Nephron (organoid): ENCODE measurements around the gene PKP3.

Source experiments
- H3K27ac Mint-ChIP-seq, 3 experiments: 2 replicates each; pipeline ENCODE4 v1.8.0; 2020; ENCODE audit warnings: mixed read lengths in 3 of 3, mild to moderate bottlenecking in 2 of 3, moderate library complexity in 1 of 3
- H3K27me3 Mint-ChIP-seq: 2 replicates; pipeline ENCODE4 v1.8.0; 2021; ENCODE audit warnings: low read depth, mild to moderate bottlenecking, moderate library complexity, mixed read lengths
- H3K36me3 Mint-ChIP-seq: 2 replicates; pipeline ENCODE4 v1.8.0; 2020; ENCODE audit warnings: low read depth, mixed read lengths
- H3K4me1 Mint-ChIP-seq: 2 replicates; pipeline ENCODE4 v1.8.0; 2020; ENCODE audit warnings: mixed read lengths
- H3K4me3 Mint-ChIP-seq, 3 experiments: 2 replicates each; pipeline ENCODE4 v1.8.0; 2020; ENCODE audit warnings: mild to moderate bottlenecking in 3 of 3, mixed read lengths in 3 of 3, moderate library complexity in 2 of 3
- H3K9me3 Mint-ChIP-seq: 2 replicates; pipeline ENCODE4 v1.8.0; 2020; ENCODE audit warnings: mixed read lengths
- CTCF ChIP-seq, 3 experiments: fragments of 200-600 bp; sonication (generic); IDR thresholded peaks; one replicate each; pipeline ENCODE4 v1.5.0; 2021; ENCODE audit warnings: antibody characterized with exemption in 3 of 3; ENCODE audit not compliant: unreplicated experiment in 3 of 3

The PKP3 gene

GRCh38 chr11:429391-429790, 35.4 kb downstream of the PKP3 start:
- Mint-ChIP-seq H3K4me1 (no peaks in the 10 kb centered on the region), H3K36me3 (peaks cover 3% of the 10 kb centered on the region), H3K9me3 (peaks cover 4% of the 10 kb centered on the region), H3K27ac (no peak overlapping the region), H3K4me3 (no peak overlapping the region), H3K27me3 (peaks cover 9% of the 10 kb centered on the region)
- TF ChIP-seq CTCF (IDR thresholded peaks at IDR 0.05; ENCODE audit: unreplicated experiment in 3 of 3): no peak

GRCh38 chr11:429931-430456, 36.0 kb downstream of the PKP3 start:
- no peak overlapping the region for H3K27ac Mint-ChIP-seq
- peaks cover 5% of the 10 kb centered on the region for H3K27me3 Mint-ChIP-seq
- H3K4me3 Mint-ChIP-seq: no peak overlapping the region
- no peaks in the 10 kb centered on the region for H3K9me3 Mint-ChIP-seq
- H3K4me1 Mint-ChIP-seq: no peaks in the 10 kb centered on the region
- H3K36me3 Mint-ChIP-seq: peaks cover 3% of the 10 kb centered on the region
- TF ChIP-seq CTCF (IDR thresholded peaks at IDR 0.05; ENCODE audit: unreplicated experiment in 3 of 3): no peak

- no peaks in the 10 kb centered on the region for H3K4me1 Mint-ChIP-seq
- no peak overlapping the region for H3K27ac Mint-ChIP-seq
- H3K4me3 Mint-ChIP-seq: no peak overlapping the region
- TF ChIP-seq CTCF (IDR thresholded peaks at IDR 0.05; ENCODE audit: unreplicated experiment in 3 of 3): no peak
- peaks cover 3% of the 10 kb centered on the region for H3K9me3 Mint-ChIP-seq
- H3K27me3 Mint-ChIP-seq: no peaks in the 10 kb centered on the region
- no peaks in the 10 kb centered on the region for H3K36me3 Mint-ChIP-seq
These were observed 37.9 kb downstream of the PKP3 start for GRCh38 chr11:431921-432320.

- no peaks in the 10 kb centered on the region for H3K27me3 Mint-ChIP-seq
- TF ChIP-seq CTCF (IDR thresholded peaks at IDR 0.05; ENCODE audit: unreplicated experiment in 3 of 3): no peak
- no peak overlapping the region for H3K4me3 Mint-ChIP-seq
- H3K36me3 Mint-ChIP-seq: no peaks in the 10 kb centered on the region
- peaks cover 6% of the 10 kb centered on the region for H3K9me3 Mint-ChIP-seq
- H3K27ac Mint-ChIP-seq: no peak overlapping the region
- H3K4me1 Mint-ChIP-seq: no peaks in the 10 kb centered on the region
These were observed 38.6 kb downstream of the PKP3 start for GRCh38 chr11:432501-433100.

GRCh38 chr11:433111-433510, 39.1 kb downstream of the PKP3 start:
- Mint-ChIP-seq H3K27ac (no peak overlapping the region), H3K9me3 (peaks cover 6% of the 10 kb centered on the region), H3K4me3 (no peak overlapping the region), H3K36me3 (no peaks in the 10 kb centered on the region), H3K4me1 (no peaks in the 10 kb centered on the region), H3K27me3 (no peaks in the 10 kb centered on the region)
- no peak for TF ChIP-seq CTCF (IDR thresholded peaks at IDR 0.05; ENCODE audit: unreplicated experiment in 3 of 3)

- no peaks in the 10 kb centered on the region for H3K27me3 Mint-ChIP-seq
- H3K4me3 Mint-ChIP-seq: no peak overlapping the region
- no peaks in the 10 kb centered on the region for H3K36me3 Mint-ChIP-seq
- TF ChIP-seq CTCF (IDR thresholded peaks at IDR 0.05; ENCODE audit: unreplicated experiment in 3 of 3): no peak
- no peaks in the 10 kb centered on the region for H3K4me1 Mint-ChIP-seq
- peaks cover 6% of the 10 kb centered on the region for H3K9me3 Mint-ChIP-seq
- H3K27ac Mint-ChIP-seq: no peak overlapping the region
These were observed 39.6 kb downstream of the PKP3 start for GRCh38 chr11:433641-434040.
